Liver (tissue), 3 donors: Measurements from ENCODE around the gene CUX1.

ENCODE experiments used
- CTCF ChIP-seq: fragments of 150-350 bp; IDR thresholded peaks from 2 replicates; pipeline ENCODE4 v1.5.1; 2017; ENCODE audit warnings: improper control_type of control experiment, low read depth, low read length; ENCODE audit not compliant: missing input control
- JUND ChIP-seq, 2 donors: IDR thresholded peaks; 2 replicates each; pipeline ENCODE4 v1.6.1; 2016; ENCODE audit warnings: antibody characterized with exemption in 2 of 2
- MAX ChIP-seq: IDR thresholded peaks from 2 replicates; pipeline ENCODE4 v1.6.1; 2016; ENCODE audit warnings: antibody characterized with exemption
- donor health status: healthy.
- donor health status: healthy.

GRCh38 chr7:101819913-101820522 is 2.6 kb downstream of the CUX1 start:
- no peak for TF ChIP-seq JUND (IDR thresholded peaks at IDR 0.05)
- TF ChIP-seq CTCF: no peak
- no peak for TF ChIP-seq MAX
